ENCODE results near the gene ABCC8.

ABCC8 gene

DNA sequence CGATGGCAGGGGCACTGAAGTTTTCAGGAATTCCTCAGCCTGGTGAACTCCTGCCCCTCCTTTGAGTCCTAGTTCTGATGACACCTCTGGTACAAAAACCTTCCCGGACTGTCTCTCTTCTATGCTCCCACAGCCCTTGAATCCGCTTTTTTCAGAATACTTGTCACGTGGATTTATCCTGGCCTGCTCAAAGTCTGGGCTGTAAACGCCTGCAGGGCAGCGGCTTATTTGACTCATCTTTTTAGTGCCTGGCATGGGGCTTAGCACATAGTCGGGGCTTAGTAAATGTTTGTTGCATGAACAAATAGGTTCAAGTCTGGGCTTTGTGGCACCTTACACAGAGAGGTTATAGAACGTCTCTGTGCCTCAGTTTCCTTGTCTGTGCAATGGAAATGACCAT lies 74.8 kb downstream of the ABCC8 start:
- DNase-seq: no peak

DNA sequence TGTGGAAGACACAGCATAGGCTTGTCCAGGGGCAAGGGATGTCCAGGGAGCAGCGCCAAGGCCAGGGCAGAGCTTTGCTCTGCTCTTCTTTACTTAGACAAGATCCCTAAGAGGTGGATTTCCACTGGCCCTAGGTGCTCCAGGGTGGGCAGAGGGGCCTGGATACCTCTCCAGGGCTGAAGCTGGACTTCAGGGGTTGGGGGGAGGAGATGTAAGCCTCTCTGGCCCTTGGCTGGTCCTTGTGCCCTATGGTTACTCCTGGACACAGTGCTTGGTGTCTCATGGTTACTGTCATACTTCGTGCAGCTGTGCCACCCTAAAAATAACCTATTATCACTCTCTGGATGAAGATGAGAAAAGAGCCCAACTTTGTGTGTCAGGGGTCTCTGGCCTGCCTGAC lies 75.3 kb downstream of the ABCC8 start:
- no peak for DNase-seq

DNA sequence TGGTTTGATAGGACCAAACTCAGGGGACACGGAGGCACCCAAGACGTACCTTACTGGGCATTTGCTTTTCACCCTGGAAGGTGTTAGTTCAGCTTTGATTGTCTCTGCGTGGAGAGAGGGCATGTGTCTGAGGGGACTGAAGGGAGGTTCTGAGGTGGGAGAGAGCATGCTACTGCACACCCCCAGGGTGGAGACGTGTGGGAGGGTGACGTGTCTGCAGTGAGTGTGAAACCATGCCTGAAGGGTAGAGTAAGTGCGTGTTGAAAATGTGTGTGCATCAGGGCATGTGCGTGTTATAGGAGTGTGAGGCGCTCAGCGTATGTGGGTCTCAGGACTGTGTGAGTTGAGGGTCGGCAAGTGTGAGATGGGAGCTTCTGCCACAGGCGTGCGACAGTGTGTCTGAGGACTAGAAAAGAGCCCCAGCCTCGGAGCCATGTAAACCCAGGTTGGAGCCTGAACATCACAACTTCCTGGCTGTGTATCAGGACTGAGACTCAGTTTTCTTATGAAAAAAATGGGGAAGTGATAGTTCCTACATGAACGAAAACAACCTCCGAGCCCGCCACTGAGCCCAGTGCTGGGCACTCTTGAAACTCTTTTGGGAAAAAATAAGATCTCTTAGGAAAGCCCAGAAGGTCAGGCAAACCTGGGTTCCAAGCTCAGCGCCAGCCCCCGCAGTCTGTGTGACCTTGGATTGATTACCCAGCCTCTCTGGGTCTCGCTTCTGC lies 76.4 kb downstream of the ABCC8 start:
- no peak for DNase-seq

DNA sequence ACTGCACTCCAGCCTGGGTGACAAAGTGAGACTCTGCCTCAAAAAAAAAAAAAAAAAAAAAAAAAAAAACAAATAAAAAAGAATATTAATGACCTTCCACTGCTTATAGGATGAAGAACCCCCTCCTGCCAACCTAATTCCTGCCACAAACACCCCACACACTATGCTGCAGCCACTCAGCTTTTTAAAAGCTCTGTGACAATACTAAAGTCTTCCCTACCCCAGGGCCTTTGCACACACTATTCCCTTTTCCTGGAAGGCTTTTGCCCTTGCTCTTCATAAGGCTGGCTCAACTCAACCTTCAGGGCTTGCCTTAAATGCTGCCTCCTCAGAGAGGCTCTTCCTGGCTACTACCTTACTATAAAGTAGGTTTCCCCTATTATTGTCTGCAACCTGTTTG lies 77.4 kb downstream of the ABCC8 start:
- no peak for DNase-seq

DNA sequence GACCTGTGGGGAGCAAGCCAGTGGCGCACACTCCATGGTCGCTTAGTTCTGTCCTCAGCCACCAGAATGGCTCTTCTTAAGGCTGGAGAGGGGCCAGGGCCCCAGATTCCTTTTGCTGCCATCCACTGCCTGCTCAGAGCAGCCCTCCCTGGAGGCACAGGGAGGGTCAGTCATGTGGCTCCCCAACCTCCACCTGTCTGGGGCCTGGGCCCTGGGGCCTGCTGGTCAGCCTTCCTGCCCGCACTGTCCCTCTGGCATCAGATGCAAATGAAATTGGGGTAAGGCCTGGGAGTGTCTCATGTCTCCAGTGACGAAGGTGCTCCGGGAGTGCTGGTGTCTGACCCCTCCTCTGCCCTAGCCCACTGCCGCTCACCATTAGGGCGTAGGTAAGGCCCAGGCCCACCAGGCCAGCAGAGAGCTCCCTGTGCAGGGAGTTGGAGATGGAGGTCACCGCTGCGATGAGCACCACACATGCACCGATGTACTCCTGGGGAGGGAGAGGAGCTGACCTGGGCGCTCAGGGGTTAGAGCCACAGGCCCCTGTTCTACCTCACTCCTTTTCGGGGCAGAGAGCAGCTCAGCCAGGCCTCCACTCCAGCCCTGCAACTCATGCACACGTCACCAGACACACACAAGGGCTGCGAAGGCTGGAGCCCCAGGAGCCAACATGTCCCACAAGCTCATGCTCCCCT lies 79.2 kb downstream of the ABCC8 start:
- no peak for DNase-seq

DNA sequence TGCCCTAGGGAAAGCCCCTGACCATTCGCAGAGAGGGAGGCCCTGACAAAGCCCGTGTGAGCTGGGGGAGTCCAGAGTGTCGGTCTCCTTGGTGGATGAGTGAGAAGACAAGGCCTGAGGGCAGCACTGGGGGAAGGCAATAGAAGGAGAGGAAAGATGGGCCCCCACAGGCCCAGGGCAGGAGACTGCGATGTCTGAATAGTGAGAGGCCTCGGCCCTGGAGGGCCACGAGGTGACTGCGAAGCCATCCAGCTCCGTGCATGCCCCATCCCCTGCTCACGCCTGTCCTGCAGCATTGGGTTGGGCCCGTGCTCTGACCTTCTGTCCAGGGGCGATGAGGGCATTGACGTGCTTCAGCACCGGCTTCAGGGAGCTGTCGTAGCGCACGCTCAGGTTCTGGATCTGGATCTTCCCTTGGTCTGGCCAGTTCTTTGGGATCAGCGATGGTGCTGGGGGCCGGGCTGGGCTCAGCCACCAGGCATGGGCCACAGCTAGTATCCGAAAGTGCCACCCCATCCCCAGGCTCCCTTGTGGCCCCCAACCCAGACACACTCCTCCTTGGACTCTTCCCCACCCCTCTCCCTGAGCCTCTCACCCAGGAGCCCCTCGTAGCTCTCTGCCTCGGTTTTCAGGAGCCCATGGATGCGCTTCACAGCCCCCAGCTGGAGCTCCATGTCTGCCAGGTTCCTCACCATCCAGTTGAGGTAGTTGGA lies 79.9 kb downstream of the ABCC8 start:
- DNase-seq: no peak

DNA sequence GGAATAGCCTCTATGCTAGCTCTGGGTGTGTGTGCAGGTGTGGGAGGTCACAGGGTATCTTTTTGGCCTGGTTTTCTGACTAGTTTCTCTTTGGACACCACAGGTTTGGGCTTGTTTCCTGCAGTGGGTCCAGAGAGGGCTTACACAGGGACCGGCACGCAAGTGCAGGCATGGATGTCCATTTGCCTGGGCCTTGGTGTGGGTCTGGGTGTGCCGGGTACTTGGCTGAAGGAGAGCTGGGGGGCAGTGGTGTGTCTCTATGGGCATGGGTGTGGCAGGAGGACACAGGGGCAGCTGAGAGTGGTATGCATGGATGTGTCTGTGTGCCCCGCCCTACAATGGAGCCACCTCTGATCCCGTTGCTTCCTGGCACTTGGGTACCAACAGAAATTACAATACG lies 80.7 kb downstream of the ABCC8 start:
- DNase-seq: no peak

DNA sequence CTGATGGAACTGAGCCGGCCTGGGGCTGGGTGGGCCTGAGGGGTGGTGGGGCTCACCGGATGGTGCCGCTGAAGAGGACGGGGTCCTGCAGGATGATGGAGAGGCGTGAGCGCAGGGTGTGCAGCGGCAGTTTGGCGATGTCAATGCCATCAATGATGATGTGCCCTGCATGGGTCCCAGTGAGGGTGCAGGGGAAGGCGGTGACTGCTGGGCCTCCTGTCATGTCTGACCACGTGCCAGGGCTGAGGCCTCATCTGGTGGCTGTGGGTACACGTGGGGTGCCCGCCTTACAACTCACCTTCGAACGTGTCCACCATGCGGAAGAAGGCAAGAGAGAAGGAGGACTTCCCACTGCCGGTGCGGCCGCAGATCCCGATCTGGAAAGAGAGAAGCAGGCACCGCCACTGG lies 81.1 kb downstream of the ABCC8 start:
- no peak for DNase-seq

DNA sequence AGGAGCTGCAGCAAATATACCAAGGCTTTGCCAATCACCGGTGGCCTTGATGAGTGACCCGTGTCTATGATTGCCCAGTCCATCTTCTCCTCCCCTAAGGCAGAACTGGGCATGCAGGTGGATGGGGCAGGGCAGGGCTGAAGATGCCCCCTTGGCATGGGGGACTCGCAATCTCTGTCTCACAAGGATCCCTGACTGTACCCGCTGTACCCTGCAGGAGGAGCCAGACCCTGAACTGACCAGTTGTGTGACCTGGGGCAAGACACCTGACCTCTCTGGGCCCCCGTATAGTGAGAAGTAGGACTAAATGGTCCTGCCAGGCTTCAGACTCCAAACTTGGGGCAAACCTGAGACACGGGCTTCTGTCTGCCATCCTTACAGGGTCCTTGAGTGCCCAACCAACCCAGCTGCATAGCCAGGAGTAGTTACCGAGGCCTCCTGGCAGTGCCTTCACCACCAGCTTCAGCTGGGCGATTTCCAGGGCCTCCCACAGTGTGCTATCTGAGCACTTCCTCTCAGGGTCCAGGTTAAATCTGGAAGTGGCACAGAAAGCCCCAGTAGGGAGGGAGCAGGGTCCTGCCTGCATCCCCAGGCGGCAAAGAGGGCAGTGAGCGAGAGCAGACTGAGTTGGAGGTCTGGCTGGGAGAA lies 81.8 kb downstream of the ABCC8 start:
- no peak for DNase-seq

DNA sequence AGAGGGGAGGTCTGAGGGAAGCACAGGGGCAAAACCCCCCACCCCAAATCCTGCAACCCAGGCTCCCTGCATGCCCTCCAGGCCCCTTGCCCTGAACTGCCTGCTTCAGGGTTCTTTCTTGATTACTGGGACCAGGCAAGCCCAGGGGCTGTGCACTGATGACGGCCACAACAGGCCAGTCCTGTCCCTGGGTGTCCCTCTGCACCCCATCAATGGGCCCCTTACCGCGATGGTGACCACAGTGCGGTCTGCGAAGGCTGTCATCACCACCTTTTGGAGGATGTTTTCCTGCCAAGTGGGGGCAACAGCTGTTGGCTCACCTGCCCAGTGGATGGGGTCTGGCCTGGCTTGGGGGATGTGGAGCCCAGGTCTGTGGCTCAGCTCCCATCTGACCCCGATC lies 83.2 kb downstream of the ABCC8 start:
- no peak for DNase-seq

DNA sequence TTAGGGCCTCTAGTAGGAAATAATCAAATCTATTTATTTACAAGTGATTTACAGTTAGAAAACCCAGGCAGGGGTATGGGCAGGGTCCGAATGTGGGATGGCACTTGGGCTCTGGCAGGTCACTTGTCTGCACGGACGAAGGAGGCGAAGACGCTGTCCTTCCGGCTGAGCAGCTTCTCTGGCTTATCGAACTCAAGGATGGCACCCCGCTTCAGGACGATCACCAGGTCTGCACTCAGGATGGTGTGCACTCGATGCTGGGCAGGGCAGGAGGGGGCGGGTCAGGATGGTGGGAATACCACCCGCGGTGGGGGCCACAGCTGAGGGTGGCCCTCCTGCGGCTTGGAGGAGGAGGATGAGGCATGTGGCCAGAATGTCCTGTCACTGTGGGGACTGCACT lies 83.8 kb downstream of the ABCC8 start:
- DNase-seq: no peak

DNA sequence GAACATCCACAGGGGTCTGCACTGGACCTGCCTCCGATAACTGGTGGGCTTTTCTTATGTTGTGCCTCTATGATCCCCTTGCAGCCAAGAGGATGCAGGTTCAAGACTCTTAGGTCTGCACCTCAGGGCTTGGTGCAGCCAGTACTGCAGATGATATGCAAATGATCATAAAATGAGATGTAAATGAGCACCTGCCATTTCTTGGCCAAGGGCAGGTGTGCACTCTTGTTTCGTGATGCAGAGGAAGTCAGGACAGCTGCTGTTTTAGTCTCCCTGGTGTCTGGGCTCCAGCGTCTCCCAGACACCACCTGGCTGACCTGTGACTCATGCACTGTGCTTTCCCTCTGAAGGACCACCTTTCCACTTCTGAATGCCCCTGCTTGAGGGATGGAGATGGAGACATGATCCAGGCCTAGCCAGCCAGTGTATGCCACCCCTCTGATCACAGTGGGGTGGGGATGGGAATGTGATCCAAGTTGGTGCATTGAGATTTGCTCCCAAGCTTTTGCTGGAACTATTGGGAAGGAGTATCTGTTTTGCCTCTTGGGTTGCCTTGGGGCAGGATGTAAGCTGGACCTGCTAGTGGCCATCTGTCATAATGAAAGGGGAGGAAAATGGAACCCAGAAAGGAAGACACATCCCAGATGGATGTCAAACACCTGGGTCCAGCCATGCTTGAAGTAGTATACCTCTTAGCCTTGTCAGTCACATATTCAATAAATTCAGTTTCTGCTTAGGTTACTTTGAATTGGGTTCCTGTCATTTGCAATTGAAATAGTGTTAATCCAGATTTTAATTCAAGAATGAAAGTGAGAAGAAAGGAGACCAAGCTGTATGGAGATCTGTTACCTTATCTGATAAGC lies 84.9 kb downstream of the ABCC8 start:
- DNase-seq: no peak

DNA sequence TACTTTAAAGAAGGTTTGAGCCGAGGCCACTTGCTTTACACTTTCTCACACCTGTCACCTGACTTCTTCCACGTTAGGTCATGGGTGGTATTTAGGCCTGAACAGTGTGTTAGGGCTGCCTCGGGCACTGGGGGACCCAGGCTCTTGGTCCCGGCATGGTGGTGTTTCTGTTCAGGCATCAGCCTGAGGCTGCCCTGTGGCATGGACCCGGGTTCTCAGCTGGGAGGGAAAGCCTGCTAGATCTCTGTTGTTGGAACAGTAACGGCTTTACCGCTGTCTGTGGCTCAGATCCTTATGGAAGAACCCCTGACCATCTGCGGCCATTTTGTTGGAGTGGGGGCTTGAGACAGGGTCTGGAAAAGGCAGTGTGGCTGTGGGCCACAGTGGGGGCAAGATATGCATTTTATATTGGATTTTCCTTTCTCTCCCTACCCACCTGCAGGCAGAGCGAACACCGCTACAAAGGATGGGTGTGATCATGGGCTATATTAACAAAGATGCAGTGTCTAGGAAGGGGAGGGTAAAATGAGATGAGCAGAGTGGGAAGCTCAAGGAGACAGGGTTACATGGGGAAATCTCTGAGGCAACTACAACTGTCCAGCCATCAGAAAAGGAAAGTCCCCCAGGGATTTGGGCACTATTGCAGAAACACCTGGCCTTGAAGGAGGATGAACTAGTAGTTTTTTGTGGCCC lies 86.5 kb downstream of the ABCC8 start:
- no peak for DNase-seq

DNA sequence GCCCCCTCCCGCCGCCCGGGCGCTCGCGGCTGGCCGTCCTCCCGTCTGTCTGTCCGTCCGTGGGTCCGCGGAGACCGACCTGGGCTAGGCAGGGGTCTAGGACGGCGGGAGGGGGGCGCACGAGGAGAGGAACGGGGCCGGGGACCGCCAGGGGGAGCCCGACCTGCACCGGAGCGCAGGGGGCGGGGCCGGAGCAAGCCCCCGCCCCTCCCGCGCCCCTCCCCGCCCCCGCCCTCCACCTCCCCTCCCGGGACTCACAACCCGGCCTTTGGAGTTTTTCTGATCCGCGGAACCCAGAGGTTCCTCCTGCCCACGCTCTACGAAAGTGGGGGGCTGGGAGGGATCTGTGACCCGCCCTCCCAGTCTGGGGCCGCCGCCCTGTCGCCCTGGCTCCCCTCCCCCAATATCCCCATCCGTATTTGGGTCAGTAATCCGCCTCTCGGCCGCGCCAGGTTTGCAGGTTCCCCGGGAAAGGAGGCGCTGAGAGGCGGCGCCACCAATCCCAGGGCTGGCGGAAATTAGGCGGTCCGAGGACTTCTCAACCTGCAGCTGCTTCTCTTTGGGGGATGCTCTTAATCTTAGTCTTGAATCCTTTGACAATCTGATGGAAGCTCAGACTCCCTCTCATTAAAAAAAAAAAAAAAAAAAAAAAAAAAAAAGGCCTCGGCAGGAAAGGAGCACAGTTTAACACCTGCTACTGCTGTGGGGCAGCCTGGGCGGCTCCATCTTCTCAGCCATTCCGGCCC lies 87.3 kb downstream of the ABCC8 start:
- no peak for DNase-seq

DNA sequence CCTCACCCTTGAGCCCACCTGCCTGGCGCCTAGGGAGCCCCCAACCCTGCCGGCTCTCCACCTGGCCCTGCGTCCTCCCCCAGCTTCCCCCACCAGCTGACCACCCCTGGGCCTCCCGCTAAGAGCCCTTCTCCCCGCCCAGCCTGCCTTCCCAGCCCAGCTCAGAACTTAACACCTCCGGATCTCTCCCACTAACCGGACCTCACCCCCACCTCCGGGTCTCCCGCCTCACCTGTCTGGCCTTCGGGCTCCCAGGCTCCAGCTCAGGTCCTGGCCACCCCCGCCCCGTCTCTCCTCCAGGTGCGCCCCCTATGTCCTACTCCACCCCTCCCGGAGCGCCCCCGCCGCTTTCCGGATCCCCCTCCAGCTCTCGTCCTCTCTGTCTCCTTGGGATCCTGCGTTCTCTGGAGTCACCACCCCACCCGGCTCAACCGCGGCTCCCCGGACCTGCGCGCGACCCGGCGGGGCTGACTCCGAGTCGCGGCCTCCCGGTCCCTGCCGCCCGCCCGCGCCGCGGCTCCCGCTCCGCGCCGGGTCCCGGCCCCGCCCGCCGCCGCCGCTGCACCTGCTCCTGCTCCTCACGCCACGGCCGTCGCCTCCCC lies 87.9 kb downstream of the ABCC8 start, which contains the start of gene KCNJ11:
Gene KCNJ11, minus strand, starts transcription at position 51 of the 602 bp plus-strand sequence. CDS start 568 bp downstream, outside the sequence.
- DNase-seq: no peak

DNA sequence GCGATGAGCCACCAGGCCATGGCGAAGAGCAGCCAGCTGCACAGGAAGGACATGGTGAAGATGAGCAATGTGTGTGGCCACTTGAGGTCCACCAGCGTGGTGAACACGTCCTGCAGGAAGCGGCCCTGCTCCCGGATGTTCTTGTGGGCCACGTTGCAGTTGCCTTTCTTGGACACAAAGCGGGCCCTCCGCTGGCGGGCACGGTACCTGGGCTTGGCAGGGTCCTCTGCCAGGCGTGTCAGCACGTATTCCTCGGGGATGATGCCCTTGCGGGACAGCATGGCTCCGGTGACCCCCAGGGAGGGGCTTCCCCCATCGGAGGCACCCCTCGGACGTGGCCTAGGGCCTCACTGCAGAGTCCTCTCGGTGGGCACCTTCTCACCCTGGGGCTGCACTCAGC lies 88.8 kb downstream of the ABCC8 start:
- DNase-seq: no peak

DNA sequence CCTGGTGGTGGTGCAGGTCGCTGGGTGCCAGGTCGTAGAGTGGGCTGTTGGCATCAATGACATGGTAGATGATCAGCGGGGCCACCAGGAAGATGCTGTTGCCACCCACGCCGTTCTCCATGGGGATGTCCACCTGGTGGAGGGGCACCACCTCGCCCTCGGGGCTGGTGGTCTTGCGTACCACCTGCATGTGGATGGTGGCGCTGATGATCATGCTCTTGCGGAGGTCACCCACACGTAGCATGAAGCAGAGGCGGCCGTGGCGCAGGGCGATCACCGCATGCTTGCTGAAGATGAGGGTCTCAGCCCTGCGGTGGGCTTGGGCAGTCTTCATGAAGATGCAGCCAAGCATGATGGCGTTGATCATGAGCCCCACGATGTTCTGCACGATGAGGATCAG lies 89.4 kb downstream of the ABCC8 start:
- DNase-seq: no peak

DNA sequence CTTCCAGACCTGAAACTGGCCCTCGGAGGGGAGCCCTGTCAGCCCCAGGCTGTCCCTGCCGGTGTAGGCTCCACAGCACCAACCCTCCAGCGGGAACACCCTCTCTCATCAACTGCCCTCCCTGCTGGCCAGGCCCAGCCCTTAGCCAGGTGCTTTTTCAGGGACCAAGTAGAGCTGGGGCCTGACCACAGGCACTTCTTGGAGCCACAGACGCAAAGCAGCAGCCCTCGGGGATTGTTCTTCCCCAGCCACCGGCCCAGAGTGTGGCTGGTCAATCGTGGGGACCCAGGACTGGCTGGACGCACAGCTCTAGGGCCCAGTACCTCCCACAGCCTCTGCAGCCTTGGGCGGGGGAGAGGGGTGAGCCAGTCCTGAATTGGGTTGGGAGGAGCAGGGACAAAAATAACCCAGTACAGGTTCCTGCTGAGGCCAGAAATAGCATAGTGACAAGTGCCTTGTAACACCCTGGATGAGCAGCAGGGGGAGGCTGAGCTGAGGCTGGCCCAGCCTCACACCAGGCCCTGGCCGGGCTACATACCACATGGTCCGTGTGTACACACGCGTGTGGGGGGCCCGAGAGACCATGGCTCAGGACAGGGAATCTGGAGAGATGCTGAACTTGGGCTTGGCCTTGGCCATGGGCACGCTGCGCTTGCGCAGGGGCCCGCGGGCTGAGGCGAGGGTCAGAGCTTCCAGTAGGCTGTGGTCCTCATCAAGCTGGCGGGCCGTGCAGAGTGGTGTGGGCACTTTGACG lies 90.1 kb downstream of the ABCC8 start:
- DNase-seq: no peak

DNA sequence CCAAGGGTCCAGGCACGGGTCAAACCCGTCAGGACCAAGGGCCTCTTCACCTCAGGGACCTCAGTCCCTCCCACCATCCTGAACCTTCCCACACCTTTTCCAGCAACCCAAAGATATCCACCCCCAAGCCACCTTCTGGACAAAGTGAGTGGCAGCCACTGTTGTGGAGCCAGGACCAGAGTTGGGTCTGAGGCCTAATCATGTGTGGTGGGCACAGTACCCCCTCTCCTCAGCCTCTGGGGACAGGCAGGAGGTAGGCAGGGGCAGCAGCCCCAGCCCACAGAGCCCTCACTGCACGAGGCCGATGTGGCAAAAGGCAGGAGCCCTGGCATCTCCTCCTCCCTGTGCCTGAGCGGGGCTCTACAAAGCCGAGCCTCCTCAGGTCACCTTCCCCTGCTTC lies 90.7 kb downstream of the ABCC8 start:
- DNase-seq: no peak

DNA sequence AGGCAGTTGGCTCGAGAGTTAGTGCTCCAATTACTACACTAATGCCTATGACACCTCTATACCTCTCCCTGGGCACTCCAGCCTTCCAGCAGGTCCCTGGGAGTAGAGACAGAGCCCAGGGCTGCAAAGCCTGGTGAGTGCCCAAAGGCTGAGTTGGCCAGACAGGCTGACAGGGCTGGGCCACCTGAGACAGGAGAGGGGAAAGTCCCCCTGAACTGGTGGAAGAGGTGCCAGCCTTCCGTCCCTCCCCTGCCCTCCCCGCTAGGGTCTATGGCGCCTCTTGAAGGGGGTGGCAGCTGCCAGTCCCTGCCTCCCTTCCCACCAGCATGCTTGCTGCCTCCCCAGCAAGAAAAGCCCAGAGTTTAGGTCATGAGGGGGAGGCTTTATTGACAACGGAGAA lies 91.2 kb downstream of the ABCC8 start:
- no peak for DNase-seq

All from cortex of kidney (tissue), 1 donor.